IPS-NIHi7 (cell line): ENCODE data around the gene LRP1.

Experiments
- DNase-seq: peaks from one replicate; pipeline ENCODE4 v3.0.0; 2012; ENCODE audit warnings: mixed read lengths; ENCODE audit errors: extremely low spot score

The LRP1 gene

DNA sequence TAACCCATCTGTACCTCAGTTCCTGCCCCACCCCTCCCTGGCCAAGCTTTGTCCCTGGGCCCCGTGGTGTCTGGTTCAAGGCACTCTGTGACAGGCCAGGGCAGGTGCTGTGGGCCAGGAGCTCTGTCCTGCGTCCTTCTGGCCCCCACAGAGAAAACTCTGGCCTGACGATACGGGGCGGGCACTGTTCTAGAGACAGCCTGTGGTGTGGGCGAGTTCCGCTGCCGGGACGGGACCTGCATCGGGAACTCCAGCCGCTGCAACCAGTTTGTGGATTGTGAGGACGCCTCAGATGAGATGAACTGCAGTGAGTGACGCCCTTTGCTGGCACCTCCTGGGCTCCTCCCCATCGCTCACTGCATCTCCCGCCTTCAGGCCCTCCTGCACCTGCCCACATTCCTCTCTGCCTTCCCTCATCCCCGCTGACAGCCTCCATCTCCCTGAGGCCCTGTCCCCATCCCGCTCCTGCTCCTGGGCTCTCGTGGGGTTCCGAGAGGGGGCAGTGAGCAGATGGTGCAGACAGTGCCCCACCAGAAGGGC lies 65.5 kb downstream of the LRP1 start:
- no peak for DNase-seq

DNA sequence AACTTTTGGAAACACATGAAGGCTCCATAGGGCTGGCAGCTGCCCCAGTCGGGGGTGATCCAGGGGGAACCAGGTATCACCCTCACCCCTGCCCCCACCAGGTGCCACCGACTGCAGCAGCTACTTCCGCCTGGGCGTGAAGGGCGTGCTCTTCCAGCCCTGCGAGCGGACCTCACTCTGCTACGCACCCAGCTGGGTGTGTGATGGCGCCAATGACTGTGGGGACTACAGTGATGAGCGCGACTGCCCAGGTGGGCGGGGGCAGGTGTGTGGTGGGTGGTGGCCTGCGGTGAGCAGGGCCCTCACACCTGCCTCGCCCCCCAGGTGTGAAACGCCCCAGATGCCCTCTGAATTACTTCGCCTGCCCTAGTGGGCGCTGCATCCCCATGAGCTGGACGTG lies 66.0 kb downstream of the LRP1 start:
- no peak for DNase-seq

DNA sequence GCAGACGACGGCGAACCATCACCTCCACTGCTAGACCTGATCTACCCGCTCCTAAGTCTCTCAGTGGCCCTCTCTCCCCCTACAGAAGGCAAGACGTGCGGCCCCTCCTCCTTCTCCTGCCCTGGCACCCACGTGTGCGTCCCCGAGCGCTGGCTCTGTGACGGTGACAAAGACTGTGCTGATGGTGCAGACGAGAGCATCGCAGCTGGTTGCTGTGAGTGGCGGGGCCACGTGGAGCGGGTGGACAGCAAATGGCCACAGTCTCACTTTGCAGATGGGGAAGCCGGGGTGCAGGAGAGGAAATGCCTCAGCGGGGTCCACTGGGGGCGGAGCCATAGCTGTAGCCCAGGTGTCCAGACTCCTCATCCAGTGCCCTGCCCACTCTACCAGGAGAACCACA lies 66.9 kb downstream of the LRP1 start:
- no peak for DNase-seq

DNA sequence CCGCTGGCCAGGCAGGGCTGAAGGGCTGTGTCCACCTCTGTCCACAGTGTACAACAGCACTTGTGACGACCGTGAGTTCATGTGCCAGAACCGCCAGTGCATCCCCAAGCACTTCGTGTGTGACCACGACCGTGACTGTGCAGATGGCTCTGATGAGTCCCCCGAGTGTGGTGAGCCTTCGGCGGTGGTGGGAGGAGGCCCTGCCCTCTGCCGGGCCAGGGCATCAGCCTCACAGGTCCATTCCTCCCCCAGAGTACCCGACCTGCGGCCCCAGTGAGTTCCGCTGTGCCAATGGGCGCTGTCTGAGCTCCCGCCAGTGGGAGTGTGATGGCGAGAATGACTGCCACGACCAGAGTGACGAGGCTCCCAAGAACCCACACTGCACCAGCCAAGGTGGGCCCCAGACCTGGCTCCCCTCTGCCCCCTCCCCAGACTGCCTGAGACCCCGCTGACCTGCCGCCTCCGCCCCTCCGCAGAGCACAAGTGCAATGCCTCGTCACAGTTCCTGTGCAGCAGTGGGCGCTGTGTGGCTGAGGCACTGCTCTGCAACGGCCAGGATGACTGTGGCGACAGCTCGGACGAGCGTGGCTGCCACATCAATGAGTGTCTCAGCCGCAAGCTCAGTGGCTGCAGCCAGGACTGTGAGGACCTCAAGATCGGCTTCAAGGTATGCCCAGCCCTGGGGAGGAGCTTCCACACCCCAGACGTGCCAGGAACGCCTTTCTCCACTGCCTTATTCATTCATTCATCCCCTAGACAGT lies 67.5 kb downstream of the LRP1 start:
- no peak for DNase-seq

DNA sequence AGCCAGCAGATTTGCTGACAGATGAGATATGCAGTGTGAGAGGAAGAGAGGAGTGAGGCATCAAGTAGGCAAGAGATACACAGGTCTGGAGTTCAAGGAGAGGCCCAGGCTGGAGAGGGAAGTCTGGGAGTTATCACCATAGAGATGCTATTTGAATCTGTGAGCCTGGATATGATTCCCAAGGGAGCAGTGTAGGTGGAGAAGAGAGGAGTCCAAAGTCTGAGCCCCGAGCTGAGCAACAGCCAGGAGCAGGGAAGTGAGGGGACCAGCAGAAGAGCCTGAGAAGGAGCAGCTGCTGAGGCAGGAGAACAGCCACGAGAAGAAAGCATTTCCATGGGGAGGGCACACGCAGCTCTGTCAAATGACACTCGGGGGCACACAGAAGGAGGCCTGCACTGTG lies 68.2 kb downstream of the LRP1 start:
- no peak for DNase-seq

DNA sequence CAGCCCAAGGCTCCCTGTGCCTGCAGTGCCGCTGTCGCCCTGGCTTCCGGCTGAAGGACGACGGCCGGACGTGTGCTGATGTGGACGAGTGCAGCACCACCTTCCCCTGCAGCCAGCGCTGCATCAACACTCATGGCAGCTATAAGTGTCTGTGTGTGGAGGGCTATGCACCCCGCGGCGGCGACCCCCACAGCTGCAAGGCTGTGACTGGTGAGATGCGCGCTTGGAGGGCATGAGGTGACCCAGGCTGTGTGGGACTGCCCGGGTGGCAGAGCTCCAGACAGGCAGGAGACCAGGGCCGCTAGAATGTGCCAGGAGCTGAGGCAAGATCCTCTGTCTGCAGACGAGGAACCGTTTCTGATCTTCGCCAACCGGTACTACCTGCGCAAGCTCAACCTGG lies 68.7 kb downstream of the LRP1 start:
- DNase-seq: no peak

DNA sequence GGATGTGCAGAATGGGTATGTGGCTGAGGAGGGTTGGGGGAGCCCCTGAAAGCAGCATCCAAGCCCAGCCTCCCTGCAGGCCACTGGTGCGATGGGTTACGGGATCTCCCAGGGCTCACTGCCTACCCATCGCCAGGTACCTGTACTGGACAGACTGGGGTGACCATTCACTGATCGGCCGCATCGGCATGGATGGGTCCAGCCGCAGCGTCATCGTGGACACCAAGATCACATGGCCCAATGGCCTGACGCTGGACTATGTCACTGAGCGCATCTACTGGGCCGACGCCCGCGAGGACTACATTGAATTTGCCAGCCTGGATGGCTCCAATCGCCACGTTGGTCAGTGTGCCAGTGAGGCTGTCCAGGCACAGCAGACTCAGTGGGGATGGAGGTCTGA lies 70.0 kb downstream of the LRP1 start:
- DNase-seq: no peak

DNA sequence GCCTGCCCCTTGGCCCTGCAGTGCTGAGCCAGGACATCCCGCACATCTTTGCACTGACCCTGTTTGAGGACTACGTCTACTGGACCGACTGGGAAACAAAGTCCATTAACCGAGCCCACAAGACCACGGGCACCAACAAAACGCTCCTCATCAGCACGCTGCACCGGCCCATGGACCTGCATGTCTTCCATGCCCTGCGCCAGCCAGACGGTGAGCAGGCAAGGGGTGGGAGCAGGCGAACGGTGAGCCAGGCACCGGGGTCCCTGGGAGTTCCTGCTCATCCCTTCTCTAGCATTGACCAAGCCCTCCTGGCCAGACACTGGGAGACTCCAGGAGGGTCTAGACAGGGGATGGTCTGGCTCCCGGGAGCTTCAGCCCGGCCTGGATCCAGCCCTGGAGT lies 70.9 kb downstream of the LRP1 start:
- DNase-seq: no peak

DNA sequence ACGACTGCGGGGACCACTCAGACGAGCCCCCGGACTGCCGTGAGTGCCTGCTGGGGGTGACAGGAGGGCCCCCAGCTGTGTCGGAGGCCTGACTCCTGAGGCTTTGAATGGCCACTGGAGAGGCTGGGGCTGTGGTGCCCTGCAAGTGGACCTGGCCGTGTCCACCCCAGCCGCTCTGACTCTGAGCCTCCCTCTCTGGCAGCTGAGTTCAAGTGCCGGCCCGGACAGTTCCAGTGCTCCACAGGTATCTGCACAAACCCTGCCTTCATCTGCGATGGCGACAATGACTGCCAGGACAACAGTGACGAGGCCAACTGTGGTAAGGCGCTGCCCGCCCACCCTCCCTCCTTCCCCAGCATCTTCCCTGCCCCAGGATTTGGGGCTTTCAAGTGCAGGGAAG lies 72.2 kb downstream of the LRP1 start:
- no peak for DNase-seq

DNA sequence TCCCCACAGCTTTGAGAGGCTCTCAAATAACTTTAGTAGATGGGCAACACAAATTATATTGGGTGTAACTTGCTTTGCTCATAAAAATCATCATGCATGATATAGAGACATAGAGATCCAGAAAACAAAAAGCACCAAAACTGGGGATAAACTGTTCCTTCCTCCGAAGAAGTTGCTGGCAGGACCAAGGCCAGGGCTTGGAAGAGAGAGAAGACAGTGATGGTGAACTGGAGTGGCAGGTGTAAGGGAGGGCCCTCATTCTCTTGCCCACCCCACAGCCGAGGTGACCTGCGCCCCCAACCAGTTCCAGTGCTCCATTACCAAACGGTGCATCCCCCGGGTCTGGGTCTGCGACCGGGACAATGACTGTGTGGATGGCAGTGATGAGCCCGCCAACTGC lies 72.9 kb downstream of the LRP1 start:
- DNase-seq: no peak

DNA sequence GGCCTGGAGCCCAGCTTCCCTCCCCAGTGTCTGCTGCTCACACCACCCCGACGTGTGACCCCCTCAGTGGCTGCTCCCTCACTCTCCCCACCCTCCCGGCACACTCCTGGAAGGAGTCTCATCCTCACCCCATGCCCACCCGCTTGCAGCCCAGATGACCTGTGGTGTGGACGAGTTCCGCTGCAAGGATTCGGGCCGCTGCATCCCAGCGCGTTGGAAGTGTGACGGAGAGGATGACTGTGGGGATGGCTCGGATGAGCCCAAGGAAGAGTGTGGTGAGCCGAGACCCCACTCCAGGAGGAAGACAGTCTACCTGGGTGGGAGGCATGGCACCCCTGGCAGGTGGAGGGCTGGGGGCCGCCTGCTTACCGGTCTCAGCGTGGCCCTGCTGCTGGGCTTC lies 73.3 kb downstream of the LRP1 start:
- no peak for DNase-seq

DNA sequence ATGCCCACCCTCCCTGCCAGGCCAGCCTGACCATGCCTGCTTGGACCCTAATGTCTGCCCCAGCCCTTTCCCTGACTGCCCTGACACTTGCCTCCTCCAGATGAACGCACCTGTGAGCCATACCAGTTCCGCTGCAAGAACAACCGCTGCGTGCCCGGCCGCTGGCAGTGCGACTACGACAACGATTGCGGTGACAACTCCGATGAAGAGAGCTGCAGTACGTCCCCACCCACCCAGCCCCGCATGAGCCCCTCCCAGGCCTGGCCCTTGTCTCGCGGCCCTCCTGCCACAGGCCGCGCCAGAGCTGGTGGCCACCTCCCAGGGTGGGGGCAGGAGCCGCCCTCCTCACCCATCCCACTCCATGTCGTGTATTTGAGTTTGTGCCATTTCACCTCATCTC lies 74.0 kb downstream of the LRP1 start:
- no peak for DNase-seq

DNA sequence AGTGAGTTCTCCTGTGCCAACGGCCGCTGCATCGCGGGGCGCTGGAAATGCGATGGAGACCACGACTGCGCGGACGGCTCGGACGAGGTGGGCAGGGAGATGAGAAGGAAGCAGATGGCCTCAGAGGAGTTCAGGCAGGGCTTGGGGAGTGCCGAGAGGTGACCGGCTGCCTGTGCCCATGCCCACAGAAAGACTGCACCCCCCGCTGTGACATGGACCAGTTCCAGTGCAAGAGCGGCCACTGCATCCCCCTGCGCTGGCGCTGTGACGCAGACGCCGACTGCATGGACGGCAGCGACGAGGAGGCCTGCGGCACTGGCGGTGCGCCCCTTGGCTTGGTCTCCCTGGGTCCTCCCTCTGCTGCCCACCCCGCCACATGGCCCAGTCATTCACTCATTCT lies 74.9 kb downstream of the LRP1 start:
- DNase-seq: no peak

DNA sequence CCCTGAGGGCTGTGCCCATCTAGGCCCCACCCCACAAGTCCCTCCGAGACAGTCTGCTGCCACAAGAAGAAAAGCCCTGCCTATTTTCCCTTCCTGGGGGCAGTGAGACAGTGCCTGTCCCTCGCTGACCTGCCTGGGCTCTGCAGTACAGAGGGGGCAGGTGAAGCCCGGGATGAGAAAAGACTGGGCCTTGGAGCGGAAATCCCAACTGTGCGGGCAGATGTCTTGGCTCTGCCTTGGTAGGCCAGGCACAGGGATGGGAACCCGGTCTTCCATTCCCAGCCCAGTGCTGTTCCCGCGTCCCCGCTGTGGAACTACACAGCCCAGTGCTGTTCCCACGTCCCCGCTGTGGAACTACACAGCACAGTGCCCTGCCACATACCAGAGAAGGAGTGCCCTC lies 75.5 kb downstream of the LRP1 start:
- no peak for DNase-seq

DNA sequence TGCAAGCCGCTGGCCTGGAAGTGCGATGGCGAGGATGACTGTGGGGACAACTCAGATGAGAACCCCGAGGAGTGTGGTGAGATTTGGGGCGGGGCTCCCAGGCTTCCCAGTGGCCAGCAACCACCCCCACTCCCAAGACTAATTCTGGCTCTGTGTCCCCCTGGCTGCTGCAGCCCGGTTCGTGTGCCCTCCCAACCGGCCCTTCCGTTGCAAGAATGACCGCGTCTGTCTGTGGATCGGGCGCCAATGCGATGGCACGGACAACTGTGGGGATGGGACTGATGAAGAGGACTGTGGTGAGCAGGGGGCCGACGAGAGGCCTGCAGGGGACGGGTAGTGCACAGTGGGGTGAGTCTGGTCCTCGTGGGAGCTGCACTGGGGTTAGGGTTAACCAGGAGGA lies 76.2 kb downstream of the LRP1 start:
- DNase-seq: no peak

DNA sequence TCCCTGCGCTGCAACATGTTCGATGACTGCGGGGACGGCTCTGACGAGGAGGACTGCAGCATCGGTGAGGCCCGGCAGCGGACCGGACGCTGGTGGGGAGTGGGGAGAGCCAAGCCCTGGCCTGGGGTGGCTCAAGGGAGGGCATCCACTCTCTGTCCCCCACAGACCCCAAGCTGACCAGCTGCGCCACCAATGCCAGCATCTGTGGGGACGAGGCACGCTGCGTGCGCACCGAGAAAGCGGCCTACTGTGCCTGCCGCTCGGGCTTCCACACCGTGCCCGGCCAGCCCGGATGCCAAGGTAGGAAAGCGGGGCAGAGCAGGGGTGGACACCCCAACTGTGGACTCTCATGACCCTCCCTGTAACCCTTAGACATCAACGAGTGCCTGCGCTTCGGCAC lies 76.9 kb downstream of the LRP1 start:
- no peak for DNase-seq

DNA sequence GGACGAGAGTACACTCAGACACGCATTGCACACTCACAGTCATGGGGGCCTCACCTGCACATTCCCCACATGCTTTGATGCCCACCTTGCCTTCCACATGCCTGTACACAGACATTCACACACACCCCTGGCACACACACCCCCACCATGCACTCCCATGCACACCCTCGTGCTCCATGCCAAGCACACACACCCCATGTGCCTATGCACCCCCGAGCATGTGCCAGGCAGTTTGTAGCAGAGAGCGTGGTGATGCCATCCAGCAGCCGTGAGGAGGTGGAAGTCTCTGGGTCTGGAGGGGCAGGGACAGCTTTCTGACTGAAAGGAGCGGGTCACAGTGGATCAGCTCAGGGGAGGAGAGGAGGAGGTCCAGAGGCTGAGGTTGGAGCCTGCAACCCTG lies 77.6 kb downstream of the LRP1 start:
- no peak for DNase-seq

DNA sequence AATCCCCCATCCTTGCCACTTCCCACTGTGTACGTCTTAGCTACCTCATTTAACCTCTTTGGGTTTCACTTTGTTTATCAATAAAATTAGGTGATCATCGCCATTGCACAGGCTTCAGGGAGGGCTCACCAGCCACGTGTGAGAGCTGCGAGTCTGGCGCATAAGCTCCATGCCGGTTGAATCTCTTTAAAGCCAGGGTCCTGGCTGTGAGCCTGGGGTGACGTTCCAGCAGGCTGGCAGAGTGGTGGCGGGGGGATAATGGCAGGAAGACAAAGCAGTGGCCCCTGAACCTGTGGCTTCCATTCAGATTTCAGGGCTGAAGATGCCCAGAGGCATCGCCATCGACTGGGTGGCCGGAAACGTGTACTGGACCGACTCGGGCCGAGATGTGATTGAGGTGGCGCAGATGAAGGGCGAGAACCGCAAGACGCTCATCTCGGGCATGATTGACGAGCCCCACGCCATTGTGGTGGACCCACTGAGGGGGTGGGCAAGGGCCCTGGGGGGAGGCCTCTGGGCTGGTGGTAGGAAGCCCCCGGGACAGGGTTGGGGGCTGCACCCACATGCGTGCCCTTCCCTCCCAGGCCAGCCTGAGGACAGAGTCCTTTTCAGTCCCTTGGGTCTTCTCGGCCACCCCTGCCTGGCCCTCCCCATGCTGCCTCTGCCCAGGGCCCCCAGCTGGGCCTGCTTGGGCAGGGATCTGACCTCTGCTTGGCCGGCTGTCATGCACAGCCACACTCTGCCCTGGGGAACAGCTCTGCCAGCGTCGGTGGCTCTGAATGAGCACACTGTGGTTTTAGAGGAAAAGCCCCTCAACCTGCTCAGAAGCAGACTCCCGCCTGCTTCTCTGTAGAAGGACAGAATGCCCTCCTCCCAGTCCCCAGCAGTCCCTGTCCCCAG lies 79.7 kb downstream of the LRP1 start:
- no peak for DNase-seq

DNA sequence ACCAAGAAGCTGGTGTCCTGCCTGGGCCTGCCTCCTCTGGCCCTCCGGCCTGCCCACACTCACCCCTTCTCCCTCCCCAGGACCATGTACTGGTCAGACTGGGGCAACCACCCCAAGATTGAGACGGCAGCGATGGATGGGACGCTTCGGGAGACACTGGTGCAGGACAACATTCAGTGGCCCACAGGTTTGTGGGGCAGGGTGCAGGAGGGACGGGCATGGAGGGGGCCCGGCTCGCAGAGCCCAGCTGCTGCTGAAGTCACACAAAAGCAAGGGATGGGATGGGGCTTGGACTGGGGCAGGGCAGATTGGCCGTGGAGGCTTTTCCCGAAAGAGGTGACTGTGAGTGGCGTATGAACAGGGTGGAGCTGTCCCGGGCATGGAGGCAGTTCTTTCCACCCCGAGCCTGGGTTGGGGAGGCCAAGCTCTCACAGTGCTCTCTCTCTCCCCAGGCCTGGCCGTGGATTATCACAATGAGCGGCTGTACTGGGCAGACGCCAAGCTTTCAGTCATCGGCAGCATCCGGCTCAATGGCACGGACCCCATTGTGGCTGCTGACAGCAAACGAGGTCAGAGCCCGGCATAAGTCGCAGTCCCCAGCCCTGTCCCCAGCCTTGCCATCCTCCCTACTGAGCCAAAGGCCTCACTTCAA lies 80.5 kb downstream of the LRP1 start:
- DNase-seq: no peak

DNA sequence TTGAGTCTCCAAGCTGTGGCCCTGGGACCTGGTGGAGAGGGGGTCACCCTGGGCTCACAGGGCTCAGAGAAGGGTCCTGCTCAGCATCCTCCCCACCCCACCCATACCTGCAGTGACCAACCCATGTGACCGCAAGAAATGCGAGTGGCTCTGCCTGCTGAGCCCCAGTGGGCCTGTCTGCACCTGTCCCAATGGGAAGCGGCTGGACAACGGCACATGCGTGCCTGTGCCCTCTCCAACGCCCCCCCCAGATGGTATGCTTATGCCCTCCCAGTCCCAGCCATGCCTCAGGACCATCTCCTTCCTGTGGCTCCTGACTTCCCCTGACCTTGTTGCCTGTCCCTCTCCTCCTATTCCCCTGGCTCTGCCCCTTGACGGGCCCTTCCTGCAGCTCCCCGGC lies 81.6 kb downstream of the LRP1 start:
- DNase-seq: no peak

DNA sequence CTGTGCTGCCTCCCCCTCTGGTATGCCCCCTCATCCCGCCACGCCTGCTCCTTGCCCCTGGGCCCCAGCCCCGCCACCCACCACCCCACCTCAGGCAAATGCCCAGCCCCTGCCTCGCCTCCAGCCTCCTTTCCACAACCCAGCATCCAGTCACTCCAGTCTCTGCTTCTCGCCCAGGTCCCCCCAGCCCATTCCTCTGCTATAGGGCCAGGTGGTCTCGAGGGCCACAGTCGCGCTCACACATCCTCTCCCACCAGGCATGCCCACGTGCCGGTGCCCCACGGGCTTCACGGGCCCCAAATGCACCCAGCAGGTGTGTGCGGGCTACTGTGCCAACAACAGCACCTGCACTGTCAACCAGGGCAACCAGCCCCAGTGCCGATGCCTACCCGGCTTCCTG lies 82.2 kb downstream of the LRP1 start:
- no peak for DNase-seq

DNA sequence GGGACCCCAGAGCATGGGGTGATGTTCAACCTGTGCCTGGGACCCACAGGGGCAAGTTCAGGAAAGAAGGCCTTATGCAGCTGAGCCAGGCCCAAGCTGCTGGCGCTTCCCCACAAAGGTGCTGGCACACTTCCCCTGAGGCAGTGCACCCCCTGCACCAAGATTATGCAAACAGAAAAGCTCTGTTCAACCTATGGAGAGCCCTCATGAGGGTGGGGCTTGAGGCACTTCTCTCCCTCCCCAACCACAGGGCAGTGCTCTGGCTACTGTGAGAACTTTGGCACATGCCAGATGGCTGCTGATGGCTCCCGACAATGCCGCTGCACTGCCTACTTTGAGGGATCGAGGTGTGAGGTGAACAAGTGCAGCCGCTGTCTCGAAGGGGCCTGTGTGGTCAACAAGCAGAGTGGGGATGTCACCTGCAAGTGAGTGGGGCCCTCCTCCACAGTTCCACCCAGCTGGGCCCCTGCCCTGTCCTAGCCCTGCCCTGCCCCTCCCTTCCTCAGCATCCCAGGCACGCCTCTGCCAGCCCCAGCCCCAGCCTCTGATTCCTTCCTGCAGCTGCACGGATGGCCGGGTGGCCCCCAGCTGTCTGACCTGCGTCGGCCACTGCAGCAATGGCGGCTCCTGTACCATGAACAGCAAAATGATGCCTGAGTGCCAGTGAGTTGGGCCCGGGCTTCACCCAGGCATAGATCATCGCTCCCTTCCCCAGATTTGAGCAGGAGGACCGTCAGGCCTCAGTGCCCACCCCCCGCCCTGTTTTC lies 82.8 kb downstream of the LRP1 start:
- no peak for DNase-seq
